GM19395 (cell line): ENCODE data around the gene SH3D19.

Source experiments
- ATAC-seq: cut with Tn5 transposase; IDR thresholded peaks from one replicate; pipeline ENCODE4 v1.9.1; 2021; ENCODE audit warnings: mild to moderate bottlenecking, moderate library complexity; ENCODE audit not compliant: unreplicated experiment

SH3D19 gene, protein sequence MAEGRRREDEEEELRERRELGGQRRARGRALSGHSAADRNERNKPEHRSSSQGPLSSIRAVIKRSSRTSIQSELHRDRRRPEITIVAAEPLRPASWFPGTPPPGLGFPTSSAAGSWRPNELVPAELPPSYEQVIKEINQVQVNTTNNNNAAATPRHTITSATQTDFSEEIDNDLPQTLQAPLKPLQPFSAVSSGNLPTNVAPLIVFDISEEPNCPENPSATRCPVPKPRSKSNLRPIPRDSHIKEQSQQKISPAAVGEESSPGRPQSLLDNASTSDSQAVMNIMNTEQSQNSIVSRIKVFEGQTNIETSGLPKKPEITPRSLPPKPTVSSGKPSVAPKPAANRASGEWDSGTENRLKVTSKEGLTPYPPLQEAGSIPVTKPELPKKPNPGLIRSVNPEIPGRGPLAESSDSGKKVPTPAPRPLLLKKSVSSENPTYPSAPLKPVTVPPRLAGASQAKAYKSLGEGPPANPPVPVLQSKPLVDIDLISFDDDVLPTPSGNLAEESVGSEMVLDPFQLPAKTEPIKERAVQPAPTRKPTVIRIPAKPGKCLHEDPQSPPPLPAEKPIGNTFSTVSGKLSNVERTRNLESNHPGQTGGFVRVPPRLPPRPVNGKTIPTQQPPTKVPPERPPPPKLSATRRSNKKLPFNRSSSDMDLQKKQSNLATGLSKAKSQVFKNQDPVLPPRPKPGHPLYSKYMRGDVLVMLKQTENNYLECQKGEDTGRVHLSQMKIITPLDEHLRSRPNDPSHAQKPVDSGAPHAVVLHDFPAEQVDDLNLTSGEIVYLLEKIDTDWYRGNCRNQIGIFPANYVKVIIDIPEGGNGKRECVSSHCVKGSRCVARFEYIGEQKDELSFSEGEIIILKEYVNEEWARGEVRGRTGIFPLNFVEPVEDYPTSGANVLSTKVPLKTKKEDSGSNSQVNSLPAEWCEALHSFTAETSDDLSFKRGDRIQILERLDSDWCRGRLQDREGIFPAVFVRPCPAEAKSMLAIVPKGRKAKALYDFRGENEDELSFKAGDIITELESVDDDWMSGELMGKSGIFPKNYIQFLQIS

DNA sequence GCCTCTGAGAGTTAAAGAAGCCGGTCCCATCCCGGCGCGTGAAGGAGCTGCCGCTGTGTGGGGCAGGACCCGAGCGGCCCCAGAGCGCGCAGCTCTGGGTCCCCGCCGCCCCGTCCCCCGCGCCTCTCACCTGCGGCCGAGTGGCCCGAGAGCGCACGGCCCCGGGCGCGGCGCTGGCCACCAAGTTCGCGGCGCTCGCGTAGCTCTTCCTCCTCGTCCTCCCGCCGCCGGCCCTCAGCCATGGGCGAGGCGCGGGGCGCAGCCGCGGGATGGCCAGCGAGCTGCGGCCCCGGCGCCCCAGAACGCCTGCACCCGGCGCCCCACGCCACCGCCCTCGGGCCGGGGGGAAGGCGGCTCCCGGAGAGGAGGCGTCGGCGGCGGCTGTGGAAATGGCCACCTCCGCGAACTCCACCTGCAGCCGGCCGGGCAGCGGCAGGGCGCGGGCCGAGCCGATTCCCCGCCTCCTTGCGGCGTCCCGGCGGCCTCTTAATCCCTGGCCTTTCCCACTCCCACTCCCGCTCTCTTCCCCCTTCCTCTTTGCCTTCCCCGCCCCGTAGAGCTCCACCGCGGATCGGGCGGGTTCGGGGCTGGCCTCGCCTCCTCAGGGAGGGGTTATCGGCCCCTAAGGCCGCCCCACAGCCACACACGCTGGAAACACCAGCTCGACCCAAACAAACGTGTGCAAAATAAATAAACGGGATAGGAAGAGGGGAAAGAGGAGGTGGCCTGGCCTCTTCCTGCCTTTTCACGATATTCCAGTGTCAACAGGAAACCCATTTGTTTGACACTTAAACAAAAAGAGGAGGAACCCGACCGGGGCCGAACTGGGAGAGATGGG is at the start of gene SH3D19:
TSS of gene SH3D19 (minus strand) at position 495 of the 838 bp plus-strand sequence. CDS start at position 242, 253 bp downstream.
- ATAC-seq, result no peak

DNA sequence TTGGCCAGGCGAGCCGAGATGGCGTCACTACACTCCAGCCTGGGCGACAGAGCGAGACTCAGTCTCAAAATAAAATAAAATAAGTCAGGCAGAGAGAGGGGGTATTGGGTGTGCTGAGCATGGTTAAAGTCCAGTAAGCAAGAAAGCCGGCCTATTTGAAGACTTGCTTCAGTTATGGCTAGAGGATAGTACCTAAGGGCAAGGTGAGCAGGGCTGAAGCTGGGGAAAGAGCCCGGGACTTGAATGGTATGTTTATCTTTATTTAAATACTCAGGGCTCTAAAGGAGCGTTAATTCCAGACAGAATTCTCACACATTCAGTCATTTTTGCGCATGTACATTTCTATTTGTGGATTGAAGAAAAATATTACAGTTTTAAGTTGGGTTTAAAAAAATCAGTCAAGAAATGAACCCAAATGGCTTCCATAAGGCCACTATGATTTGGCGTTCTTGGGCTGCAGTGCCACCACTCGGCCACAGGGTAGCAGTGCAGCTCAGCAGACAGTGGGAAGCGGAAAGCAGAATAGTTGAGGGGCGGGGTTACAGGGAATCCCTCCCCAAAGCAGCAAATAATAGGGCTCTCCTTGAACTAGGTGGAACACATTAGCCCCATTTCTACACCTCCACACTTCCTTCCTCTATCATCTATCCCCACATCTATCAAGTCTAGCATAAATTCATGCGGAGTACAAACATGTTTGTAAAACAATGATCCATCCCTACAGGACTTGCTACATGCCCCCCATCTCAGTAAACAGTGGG is 37.2 kb upstream of the SH3D19 start:
- ATAC-seq, result peak; percentile 96

DNA sequence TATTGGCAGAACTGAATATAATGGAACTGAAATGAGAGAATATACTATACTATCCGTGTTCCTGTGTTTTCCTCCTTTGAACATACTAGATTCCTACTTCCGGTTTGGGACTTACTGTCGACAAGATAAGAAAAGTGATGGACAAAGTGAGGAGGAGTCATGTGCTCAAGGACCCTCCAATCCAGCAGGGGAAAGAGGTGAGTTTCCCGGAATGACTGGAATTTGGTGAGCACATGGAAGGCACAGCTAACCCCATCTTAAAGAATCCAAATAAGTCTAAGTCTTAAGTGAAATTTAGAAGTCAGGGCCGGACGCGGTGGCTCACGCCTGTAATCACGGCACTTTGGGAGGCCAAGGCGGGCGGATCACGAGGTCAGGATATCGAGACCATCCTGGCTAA is 36.6 kb upstream of the SH3D19 start:
- no peak for ATAC-seq

DNA sequence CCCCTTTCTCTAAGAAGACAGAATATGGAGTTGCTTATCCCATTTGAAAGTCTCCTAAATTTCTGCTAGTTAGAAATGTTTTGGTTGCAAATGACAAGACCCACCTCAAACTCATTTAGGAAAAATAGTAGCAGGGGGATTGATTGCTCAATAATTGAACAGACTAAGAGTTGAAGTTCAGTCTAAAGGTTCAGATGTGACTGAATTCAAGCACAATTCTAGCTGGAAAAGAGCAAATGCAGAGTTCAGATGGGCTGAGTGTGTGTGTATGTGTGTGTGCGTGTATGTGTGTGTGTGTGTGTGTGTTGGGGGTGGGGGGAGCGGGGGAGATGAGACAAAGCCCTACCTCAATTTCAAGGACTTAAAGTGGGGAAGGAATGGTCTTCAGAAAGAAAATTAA is 35.7 kb upstream of the SH3D19 start:
- ATAC-seq, result no peak

DNA sequence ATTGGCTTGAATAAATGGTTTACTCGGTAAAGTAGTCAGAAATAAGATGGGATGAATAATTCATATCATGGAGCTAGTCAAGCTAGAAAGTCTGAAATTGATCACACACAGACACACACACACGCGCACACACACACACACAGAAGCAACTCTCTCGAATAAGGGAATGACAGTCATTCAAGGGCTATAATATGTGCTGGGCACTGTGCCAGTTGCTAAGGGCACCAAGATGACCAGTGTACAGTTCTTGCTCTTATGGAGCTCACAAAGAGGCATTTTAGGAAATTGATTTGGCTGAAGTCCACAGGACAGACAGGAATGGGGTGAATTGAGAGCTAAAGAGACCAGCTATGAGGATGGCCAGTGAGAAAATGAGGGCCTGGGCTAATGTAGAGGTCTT is 34.2 kb upstream of the SH3D19 start:
- no peak for ATAC-seq

DNA sequence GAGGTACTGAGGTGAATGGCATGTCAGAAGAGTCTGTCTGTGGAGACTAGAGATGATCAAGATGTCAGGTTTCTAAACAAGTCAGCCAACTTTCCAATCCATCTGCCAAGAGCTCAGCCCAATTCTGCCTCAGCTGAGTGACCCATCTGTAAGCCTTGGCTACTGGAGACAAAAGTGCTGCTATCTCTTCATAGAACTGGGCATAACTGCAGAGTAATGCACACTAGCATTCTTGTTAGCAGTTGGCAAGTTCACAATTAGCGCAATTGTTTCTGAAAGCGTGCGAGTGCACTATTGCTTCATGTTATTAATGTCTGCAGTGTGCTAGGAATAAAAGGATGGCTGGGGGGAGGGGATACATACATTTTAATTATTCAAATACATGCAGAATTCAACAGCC is 32.9 kb upstream of the SH3D19 start:
- ATAC-seq, result no peak

DNA sequence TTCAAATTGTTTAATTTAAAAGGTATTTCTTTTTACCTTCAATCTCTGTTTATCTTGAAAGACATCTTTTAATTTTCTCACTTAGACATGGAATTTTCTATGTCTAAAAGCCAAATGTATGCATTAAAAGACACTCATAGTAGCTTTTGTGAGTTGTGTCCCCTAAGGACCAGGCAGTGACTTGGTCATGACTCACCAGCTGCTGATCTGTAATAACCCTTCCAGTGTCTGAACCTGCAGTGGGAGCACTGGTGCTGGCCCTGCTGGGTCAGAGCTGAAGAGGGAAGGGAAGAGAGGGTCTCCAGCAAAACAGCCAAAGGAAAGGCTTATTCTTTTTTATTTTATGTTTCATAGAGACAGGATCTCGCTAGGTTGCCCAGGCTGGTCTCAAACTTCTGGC is 31.1 kb upstream of the SH3D19 start:
- no peak for ATAC-seq

DNA sequence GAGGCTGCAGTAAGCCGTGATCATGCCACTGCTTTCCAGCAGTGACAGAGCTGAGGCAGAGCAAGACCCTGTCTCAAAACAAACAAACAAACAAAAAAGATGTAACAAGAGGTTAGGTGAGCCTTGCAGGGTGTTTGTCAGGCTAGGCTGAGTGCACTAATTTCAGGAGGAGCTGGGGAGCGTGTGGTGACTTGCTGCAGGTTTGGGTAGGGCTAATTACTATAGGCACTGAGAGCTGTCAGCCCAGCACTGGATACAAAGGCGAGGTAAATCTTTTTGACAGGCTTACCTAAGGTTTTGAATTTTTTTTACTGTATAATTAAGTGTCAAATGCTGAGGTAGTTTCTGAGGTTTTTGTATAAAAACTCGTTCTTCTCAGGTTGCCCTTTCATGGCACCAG is 29.8 kb upstream of the SH3D19 start:
- ATAC-seq, result no peak

DNA sequence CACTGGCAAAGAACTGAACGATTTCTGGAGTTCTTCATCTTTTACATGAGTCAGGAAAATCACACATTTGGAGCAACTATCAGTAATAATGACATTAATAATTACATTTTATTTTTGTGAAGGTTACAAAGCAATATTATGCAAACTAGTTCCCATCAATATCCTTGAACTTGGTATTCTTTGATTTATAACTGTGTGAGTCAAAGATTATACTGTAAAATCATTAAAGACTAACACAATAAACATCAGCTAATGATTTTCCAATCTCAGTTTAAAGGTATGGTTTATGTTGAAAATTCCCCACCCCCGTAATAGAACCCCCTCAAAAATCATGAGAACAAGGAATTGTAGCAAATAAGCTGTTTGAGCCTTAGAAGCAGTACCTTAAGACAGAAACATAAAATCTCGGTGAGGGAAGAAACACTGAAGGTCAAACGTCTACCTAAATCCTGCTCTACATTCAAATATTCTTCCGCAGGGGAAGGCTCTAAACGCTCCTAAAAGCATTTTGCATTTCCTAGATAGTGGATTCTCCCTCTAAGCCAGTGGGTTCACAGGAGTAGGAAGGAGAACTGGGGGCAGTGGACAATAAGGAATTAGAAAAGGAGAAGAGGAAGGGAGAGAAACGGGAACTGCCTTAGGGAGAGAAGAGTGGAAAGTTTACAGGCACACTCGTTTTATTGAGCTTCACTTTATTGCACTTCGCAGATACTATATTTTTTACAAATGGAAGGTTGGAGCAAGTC is 22.3 kb upstream of the SH3D19 start:
- no peak for ATAC-seq

DNA sequence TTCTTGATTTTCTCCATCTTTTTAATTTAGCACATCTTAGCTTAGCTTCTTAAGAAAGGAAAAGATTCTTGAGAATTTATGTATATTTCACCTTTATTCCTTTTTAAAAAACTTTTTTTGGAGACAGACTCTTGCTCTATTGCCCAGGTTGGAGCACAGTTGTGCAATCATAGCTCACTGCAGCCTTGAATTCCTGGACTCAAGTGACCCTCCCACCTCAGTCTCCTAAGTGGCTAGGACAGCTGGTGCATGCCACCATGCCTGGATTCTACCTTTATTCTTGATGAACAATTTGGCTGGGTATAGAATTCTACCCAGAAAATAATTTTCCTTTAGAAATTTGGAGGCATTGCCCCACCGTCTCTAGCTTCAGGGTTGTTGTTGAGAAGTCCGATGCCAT is 19.5 kb upstream of the SH3D19 start:
- no peak for ATAC-seq

DNA sequence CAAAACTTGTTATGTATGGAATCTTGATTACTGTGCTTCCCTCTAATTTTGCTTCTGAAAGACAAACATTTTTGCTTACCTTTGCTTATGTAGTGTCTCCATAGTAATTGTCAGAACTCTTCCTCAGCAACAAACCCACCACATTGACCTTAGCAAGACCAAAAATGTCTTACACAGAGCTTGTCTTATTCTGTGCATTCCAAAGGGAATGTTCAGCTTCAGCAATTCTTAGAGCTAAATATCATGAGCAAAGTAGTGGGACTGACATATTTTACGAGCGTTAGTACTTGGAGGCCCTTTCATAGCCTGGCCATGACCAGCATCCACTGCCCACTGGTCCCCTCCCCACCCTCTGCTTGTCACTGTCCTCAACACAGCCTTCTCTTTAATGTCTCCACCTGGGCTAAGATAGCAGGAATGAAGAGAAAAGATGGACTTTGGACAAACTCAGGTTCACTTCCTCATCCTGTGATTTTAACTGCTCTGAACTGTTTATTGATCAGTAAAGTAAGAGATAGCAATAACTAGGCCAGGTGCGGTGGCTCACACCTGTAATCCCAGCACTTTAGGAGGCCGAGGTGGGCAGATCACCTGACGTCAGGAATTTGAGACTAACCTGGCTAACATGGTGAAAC is 15.5 kb upstream of the SH3D19 start:
- no peak for ATAC-seq

DNA sequence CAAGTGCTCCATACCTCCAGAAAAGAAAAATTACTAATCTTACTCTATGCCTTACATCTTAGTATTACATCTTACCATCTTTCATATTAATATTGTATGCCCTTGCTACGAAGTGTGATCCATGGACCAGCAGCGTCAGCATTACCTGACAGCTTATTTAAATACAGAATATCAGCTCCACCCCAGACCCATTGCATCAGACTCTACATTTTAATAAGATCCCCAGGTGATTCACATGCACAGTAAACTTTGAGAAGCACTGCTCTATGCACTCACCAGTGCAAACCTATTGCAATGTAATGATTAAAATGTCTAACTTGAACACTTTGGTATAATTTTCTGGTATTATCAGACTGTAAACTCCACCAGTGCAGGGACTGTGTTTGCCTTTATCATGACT is 14.1 kb upstream of the SH3D19 start:
- ATAC-seq, result no peak

DNA sequence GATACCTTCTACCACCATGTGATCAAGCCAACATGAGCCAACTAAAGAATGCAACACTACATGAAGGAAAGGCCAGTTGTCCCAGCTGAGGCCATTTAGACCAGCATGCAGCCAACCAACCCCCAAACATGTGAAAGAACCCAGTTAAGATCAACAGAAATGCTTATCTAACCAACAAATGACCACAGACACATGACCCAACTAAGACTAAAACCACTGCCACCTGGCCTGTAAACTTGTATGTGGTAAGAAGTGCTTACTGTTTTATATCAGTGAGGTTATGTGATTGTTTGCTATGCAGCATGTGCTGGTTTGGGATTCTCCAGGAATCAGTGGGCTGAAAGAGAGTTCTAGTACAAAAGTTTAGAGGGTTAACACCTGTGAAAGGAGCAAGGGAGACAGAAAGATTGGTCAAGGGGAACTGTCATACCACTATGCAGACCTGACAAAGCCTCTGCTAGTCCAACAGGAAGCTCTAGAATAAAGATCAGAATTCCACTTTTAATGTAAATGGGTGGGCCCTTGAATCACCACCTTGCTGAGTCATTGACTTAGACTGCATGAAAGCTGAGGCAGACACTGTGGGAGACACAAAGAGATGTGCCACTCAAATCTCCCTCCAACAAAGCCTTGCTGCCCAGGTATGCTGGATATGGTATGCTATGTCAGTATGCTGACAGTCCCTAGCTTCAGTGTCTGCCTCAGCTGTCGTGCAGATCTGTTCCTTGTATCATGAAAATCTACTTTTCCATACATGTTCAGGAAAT is 6.1 kb upstream of the SH3D19 start:
- no peak for ATAC-seq

DNA sequence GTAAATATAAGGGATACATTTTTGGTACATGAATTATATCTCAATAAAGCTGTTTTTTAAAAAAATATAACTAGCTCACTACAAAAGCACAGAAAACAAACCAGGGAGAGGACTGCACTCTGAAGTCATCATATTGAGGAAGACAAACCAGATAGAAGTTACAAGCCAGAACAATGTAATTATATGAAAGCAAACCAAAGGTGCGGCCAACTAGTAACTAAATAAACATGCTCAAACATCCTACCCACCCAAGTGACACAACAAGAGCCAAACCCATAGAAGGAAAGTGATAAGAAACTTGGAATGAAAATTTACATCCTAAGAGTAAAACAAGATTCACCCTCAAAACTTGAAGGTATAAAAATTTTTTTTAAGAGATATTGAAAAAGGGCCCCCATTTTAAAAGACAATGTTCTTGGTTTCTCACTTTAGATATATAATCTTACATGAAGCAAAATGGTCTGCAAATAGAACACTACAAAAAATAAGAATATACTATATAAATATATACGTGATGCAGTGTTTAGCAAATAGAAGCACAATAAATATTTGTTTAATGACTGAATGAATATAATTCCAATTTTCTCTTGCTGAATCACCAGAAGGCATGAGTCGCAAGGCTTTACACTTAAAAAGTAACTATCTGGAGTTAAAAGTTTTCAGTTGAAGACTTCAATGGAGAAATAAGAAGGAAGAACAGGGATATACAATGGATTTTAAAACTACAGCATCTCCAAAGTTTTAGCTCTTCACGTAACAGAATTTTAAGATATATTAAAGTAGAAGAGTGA is 4.0 kb upstream of the SH3D19 start:
- ATAC-seq, result no peak

DNA sequence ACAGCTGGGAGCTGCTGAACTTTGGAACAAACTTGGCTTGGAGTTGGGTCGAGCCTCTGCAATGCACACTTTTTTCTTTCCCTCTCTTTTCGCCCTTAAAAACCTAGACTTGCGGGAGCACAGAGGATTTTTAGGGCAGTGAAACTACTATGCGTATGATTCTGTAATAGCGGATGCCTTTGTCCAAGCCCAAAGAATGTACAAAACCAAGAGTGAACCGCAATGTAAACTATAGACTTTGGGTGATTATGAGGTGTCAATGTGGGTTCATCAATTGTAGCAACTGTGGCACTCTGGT is 493 bp upstream of the SH3D19 start:
- no peak for ATAC-seq

DNA sequence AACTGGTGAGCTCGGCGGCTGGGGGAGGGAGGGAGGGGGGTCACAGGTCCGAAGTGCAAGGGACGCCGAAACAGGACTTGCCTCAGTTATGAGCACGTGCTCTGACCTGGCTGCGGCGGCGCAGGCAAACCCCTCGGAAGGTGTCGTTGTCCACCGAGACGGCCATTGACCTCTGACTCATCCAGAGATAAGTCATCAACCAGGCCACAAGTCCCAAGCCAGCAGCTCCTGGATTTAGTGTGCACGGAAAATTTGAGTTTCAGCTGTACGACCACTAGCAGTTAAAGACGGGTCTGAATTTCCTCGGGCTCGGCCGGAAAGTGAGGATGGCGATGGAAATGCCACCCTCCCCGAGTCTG is 674 bp downstream of the SH3D19 start:
- no peak for ATAC-seq

DNA sequence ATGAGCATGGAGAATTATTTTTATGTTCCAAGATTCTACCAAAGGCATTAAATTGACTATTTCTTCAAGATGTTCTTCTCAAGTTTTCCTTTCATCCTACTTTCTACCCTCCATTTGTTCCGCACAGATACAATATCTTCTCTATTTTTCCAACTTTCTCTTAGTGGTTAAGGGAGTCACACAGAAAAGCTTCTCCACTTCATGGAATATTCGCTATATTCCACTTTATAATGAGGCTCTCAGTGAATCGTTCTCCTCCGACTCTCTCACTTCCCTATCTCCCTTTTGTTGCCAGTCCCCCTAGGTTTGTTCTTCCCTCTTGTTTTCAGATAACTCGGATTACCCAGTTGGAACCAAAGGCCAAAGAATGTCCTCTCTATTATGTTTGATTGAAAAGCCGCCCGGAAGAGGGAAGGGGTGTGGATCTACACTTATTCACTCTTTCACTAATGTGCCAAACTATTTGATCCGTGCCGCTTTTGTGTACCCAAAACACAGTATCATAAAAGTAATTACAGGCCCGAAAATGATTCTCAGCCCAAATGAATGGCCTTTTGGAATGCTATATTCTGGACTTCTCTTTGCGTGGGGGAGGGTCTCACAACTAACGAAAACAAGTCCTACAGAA is 1.2 kb downstream of the SH3D19 start:
- ATAC-seq, result no peak
